Upper lobe of left lung (tissue), 4 donors: ENCODE results near the gene PTPRD.

Experiments
- EP300 ChIP-seq, 4 donors: sonication (generic); formaldehyde crosslinking; IDR thresholded peaks; one replicate each; pipeline ENCODE4 v1.5.1; 2017; ENCODE audit warnings: antibody characterized with exemption in 4 of 4, control low read depth in 2 of 4
- POLR2A ChIP-seq, 4 donors: fragments of 450-650 bp; IDR thresholded peaks; one replicate each; pipeline ENCODE4 v1.5.1; 2016 to 2017; ENCODE audit warnings: antibody characterized with exemption in 4 of 4, mild to moderate bottlenecking in 2 of 4
- POLR2AphosphoS5 ChIP-seq, 2 donors: sonication (generic); formaldehyde crosslinking; IDR thresholded peaks; one replicate each; pipeline ENCODE4 v1.5.1; 2017; ENCODE audit warnings: antibody characterized with exemption in 2 of 2
- TF ChIP-seq, protein P1 (sequence below), 6 experiments: fragments of 450-650 bp in 4 of 6; fragments of 200-600 bp in 2 of 6; sonication (generic) in 2 of 6; IDR thresholded peaks; one replicate each; pipeline ENCODE4 v1.5.1; 2016 to 2019; ENCODE audit warnings: antibody characterized with exemption in 6 of 6

- TF ChIP-seq POLR2A (IDR thresholded peaks at IDR 0.05) (no peak), POLR2AphosphoS5 (IDR thresholded peaks at IDR 0.05) (no peak), EP300 (IDR thresholded peaks at IDR 0.05) (no peak)
- TF ChIP-seq, protein P1, sequence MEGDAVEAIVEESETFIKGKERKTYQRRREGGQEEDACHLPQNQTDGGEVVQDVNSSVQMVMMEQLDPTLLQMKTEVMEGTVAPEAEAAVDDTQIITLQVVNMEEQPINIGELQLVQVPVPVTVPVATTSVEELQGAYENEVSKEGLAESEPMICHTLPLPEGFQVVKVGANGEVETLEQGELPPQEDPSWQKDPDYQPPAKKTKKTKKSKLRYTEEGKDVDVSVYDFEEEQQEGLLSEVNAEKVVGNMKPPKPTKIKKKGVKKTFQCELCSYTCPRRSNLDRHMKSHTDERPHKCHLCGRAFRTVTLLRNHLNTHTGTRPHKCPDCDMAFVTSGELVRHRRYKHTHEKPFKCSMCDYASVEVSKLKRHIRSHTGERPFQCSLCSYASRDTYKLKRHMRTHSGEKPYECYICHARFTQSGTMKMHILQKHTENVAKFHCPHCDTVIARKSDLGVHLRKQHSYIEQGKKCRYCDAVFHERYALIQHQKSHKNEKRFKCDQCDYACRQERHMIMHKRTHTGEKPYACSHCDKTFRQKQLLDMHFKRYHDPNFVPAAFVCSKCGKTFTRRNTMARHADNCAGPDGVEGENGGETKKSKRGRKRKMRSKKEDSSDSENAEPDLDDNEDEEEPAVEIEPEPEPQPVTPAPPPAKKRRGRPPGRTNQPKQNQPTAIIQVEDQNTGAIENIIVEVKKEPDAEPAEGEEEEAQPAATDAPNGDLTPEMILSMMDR (IDR thresholded peaks at IDR 0.05) = no peak
These were observed 1052.3 kb downstream of the PTPRD start for GRCh38 chr9:9560382-9561035.
